A673 (cell line): ENCODE data around the gene ZNF827. TPM values are rescaled to one million over a fixed set of nuclear protein-coding genes. Genes with fewer than 3 reads are reported as not detected.

Experiments
- BruUV-seq: library from RNA; stranded (reverse); fragments of 400-500 nt; replicated peaks from 2 replicates; lab custom pipeline; 2021; lab: Mats Ljungman, UMichigan
- CTCF ChIA-PET: fragments of 300-600 bp; sonication (Branson Sonifier 250); formaldehyde crosslinking; loops from one replicate; lab custom pipeline; 2022; ENCODE audit warnings: antibody characterized with exemption; lab: Charles Lee
- POLR2A ChIA-PET: fragments of 300-600 bp; sonication (Branson Sonifier 250); formaldehyde crosslinking; loops from one replicate; lab custom pipeline; 2022; ENCODE audit warnings: antibody characterized with exemption; ENCODE audit not compliant: low non-redundant PET; lab: Charles Lee
- DNase-seq: peaks from one replicate; pipeline ENCODE4 v3.0.0-alpha.2; 2015; ENCODE audit warnings: low spot score
- H3K27ac ChIP-seq: fragments of 200-600 bp; sonication (generic); 2 replicates; pipeline ENCODE4 v1.5.1; 2016; ENCODE audit warnings: mixed run types, low read depth, mild to moderate bottlenecking, mixed read lengths, antibody characterized with exemption, low read length; ENCODE audit not compliant: poor library complexity, severe bottlenecking
- H3K27me3 ChIP-seq: fragments of 200-600 bp; sonication (generic); replicated peaks from 2 replicates; pipeline ENCODE4 v1.6.1; 2017; ENCODE audit warnings: mixed run types, low read depth, mild to moderate bottlenecking, mixed read lengths, antibody characterized with exemption, low read length; ENCODE audit not compliant: insufficient read depth, poor library complexity
- H3K36me3 ChIP-seq: fragments of 200-600 bp; sonication (generic); 2 replicates; pipeline ENCODE4 v1.6.1; 2016; ENCODE audit warnings: mixed run types, mild to moderate bottlenecking, mixed read lengths, antibody characterized with exemption, low read length; ENCODE audit not compliant: insufficient read depth, poor library complexity, severe bottlenecking
- H3K4me1 ChIP-seq: fragments of 200-600 bp; sonication (generic); 2 replicates; pipeline ENCODE4 v1.6.1; 2017; ENCODE audit warnings: mixed run types, mild to moderate bottlenecking, mixed read lengths, antibody characterized with exemption, low read length; ENCODE audit not compliant: insufficient read depth, poor library complexity, severe bottlenecking
- H3K4me3 ChIP-seq: fragments of 200-600 bp; sonication (generic); 2 replicates; pipeline ENCODE4 v1.5.1; 2016; ENCODE audit warnings: low read depth, mixed run types, mild to moderate bottlenecking, mixed read lengths, low read length; ENCODE audit not compliant: poor library complexity, severe bottlenecking
- H3K9me3 ChIP-seq: fragments of 200-600 bp; sonication (generic); 2 replicates; pipeline ENCODE4 v1.6.1; 2016; ENCODE audit warnings: mixed run types, low read depth, mild to moderate bottlenecking, mixed read lengths, antibody characterized with exemption, low read length; ENCODE audit not compliant: poor library complexity, severe bottlenecking
- CTCF ChIP-seq: fragments of 300-800, 200-600 bp; sonication (generic); conservative IDR thresholded peaks from 2 replicates; pipeline ENCODE4 v1.5.1; 2017; ENCODE audit warnings: low read depth, mild to moderate bottlenecking, antibody characterized with exemption, low read length, moderate library complexity, mixed read lengths
- EZH2 ChIP-seq: fragments of 200-600 bp; sonication (generic); IDR thresholded peaks from 2 replicates; pipeline ENCODE4 v1.6.1; 2017; ENCODE audit warnings: borderline replicate concordance, low read depth, mild to moderate bottlenecking, mixed read lengths, antibody characterized with exemption, low read length; ENCODE audit not compliant: poor library complexity, severe bottlenecking
- intact Hi-C: fragments of 100-400 bp; cut with micrococcal nuclease; formaldehyde crosslinking; loops from one replicate; pipeline ENCODE4 v1.10.0; 2022; ENCODE audit not compliant: unreplicated experiment
- total RNA-seq: library from RNA; stranded (reverse); gene quantifications from 2 replicates; pipeline ENCODE4 v1.2.3, GENCODE V29; 2021

The ZNF827 gene
- total RNA-seq, 1 experiment from 2014 or later: 20.0 TPM

- DNase-seq: no peak
- TF ChIP-seq EZH2 (no peak), CTCF (no peak)
- Histone ChIP-seq H3K27ac (no peak overlapping the region), H3K9me3 (no peaks in the 10 kb centered on the region), H3K4me1 (peaks cover 6% of the 10 kb centered on the region), H3K36me3 (no peaks in the 10 kb centered on the region), H3K4me3 (no peak overlapping the region), H3K27me3 (no peaks in the 10 kb centered on the region)
- BruUV-seq: no TSS peak
- ChIA-PET CTCF (no interaction called here), POLR2A (no interaction called here)
- intact Hi-C loops: no loop called here
Measured at GRCh38 chr4:145735827-145736226, 202.8 kb downstream of the ZNF827 start.

- no peak overlapping the region for H3K4me3 ChIP-seq
- no TSS peak for BruUV-seq
- H3K27me3 ChIP-seq: no peaks in the 10 kb centered on the region
- no peaks in the 10 kb centered on the region for H3K36me3 ChIP-seq
- intact Hi-C loops: no loop called here
- no peak for TF ChIP-seq EZH2
- TF ChIP-seq CTCF: no peak
- no peaks in the 10 kb centered on the region for H3K9me3 ChIP-seq
- POLR2A ChIA-PET: no interaction called here
- no peak for DNase-seq
- no peak overlapping the region for H3K27ac ChIP-seq
- CTCF ChIA-PET: no interaction called here
- peaks cover 8% of the 10 kb centered on the region for H3K4me1 ChIP-seq
Measured at GRCh38 chr4:145735347-145735675, 203.3 kb downstream of the ZNF827 start.

- Histone ChIP-seq H3K9me3 (no peaks in the 10 kb centered on the region), H3K27me3 (no peaks in the 10 kb centered on the region), H3K4me1 (peaks cover 8% of the 10 kb centered on the region), H3K36me3 (no peaks in the 10 kb centered on the region), H3K4me3 (no peak overlapping the region), H3K27ac (no peak overlapping the region)
- intact Hi-C loops: loop anchor here (5.0 kb wide), 1 partner anchor 203 kb away; the partner anchor contains the start of gene ZNF827
- BruUV-seq: no TSS peak
- CTCF ChIA-PET: no interaction called here
- POLR2A ChIA-PET: no interaction called here
- DNase-seq: no peak
- TF ChIP-seq EZH2: no peak
- TF ChIP-seq CTCF: no peak
Measured at GRCh38 chr4:145734576-145735346, 203.9 kb downstream of the ZNF827 start.
